HCT116 (cell line): ENCODE data around the gene PRKN. TPM values are rescaled to one million over a fixed set of nuclear protein-coding genes. Genes with fewer than 3 reads are reported as not detected.

Experiments
- ATAC-seq: fragments of 200-7000 bp; cut with Tn5 transposase; 2 replicates; pipeline ENCODE4 v1.9.1; 2020; ENCODE audit warnings: mild to moderate bottlenecking, moderate library complexity
- BruUV-seq: library from RNA; stranded (reverse); fragments of 400-500 nt; replicated peaks from 2 replicates; lab custom pipeline; 2021; lab: Mats Ljungman, UMichigan
- CTCF ChIA-PET: fragments of 300-600 bp; sonication (Branson Sonifier 250); formaldehyde crosslinking; loops from one replicate; lab custom pipeline; 2021; ENCODE audit warnings: antibody characterized with exemption; lab: Charles Lee
- POLR2A ChIA-PET: fragments of 300-600, 350-600 bp; sonication (Branson Sonifier 250); formaldehyde crosslinking; loops from one replicate; lab custom pipeline; 2021; ENCODE audit warnings: antibody characterized with exemption; lab: Charles Lee
- RAD21 ChIA-PET, 2 experiments: fragments of 300-600 bp; sonication (Branson Sonifier 250); formaldehyde crosslinking; loops; one replicate each; lab custom pipeline; 2023; ENCODE audit warnings: low total read pairs in 2 of 2; ENCODE audit not compliant: uncharacterized antibody in 2 of 2, unreplicated experiment in 2 of 2, low non-redundant PET in 1 of 2; lab: Charles Lee
- DNase-seq: peaks from one replicate; pipeline ENCODE4 v3.0.0-alpha.2; 2010; ENCODE audit warnings: low read depth, low spot score
- H2AFZ ChIP-seq: fragments of 200-600 bp; shearing (Covaris generic), sonication (generic); 2 replicates; pipeline ENCODE4 v1.6.1; 2017; ENCODE audit warnings: low read depth, mixed run types, mixed read lengths, antibody characterized with exemption, low read length; ENCODE audit not compliant: poor library complexity, severe bottlenecking
- H3K27ac ChIP-seq: 2 replicates; pipeline ENCODE4 v1.5.1; 2012; ENCODE audit warnings: low read depth, low read length
- H3K27me3 ChIP-seq: fragments of 200-600 bp; sonication (generic); 2 replicates; pipeline ENCODE4 v1.6.1; 2016; ENCODE audit warnings: mixed run types, low read length, mixed read lengths; ENCODE audit not compliant: insufficient read depth
- H3K36me3 ChIP-seq, 2 experiments: fragments of 200-500 bp in 1 of 2; fragments of 200-600 bp in 1 of 2; sonication (Bioruptor generic) in 1 of 2; sonication (generic) in 1 of 2; 2 replicates each; pipeline versions ENCODE4 v1.5.1 to v1.6.1; 2014 to 2016; ENCODE audit warnings: low read length in 2 of 2, inconsistent platforms in 1 of 2, mixed read lengths in 1 of 2, mixed run types in 1 of 2; ENCODE audit not compliant: insufficient read depth in 2 of 2, control insufficient read depth in 1 of 2
- H3K4me1 ChIP-seq, 2 experiments: fragments of 200-600 bp in 1 of 2; sonication (generic) in 1 of 2; 2 replicates each; pipeline versions ENCODE4 v1.5.1 to v1.6.1; 2012 to 2017; ENCODE audit warnings: low read length in 2 of 2, inconsistent platforms in 1 of 2, mild to moderate bottlenecking in 1 of 2, mixed read lengths in 1 of 2, mixed run types in 1 of 2, moderate library complexity in 1 of 2; ENCODE audit not compliant: insufficient read depth in 2 of 2, control insufficient read depth in 1 of 2
- H3K4me2 ChIP-seq: fragments of 200-600 bp; sonication (generic); 2 replicates; pipeline ENCODE4 v1.6.1; 2017; ENCODE audit warnings: mixed run types, low read length, mixed read lengths
- H3K4me3 ChIP-seq, 2 experiments: fragments of 200-600 bp in 1 of 2; sonication (generic) in 1 of 2; replicated peaks in 1 of 2; 2 replicates each; pipeline ENCODE4 v1.5.1; 2011 to 2016; ENCODE audit warnings: low read length in 2 of 2, control low read depth in 1 of 2, low read depth in 1 of 2, mild to moderate bottlenecking in 1 of 2, mixed read lengths in 1 of 2, mixed run types in 1 of 2
- H3K79me2 ChIP-seq: fragments of 200-600 bp; sonication (generic); 2 replicates; pipeline ENCODE4 v1.6.1; 2017; ENCODE audit warnings: mild to moderate bottlenecking, mixed run types, low read length, moderate library complexity, mixed read lengths; ENCODE audit not compliant: insufficient read depth
- H3K9ac ChIP-seq: fragments of 200-600 bp; sonication (generic); 2 replicates; pipeline ENCODE4 v1.6.1; 2016; ENCODE audit warnings: low read length, mixed read lengths
- H3K9me2 ChIP-seq: fragments of 200-600 bp; sonication (generic), shearing (Covaris generic); 2 replicates; pipeline ENCODE4 v1.6.1; 2017; ENCODE audit warnings: mixed run types, mild to moderate bottlenecking, moderate library complexity; ENCODE audit not compliant: insufficient read depth
- H3K9me3 ChIP-seq, 2 experiments: fragments of 200-500 bp in 1 of 2; fragments of 200-600 bp in 1 of 2; sonication (Bioruptor generic) in 1 of 2; sonication (generic) in 1 of 2; 2 replicates each; pipeline ENCODE4 v1.6.1; 2014 to 2017; ENCODE audit warnings: low read length in 2 of 2, mixed read lengths in 2 of 2, inconsistent platforms in 1 of 2, low read depth in 1 of 2, mild to moderate bottlenecking in 1 of 2, mixed run types in 1 of 2, moderate library complexity in 1 of 2; ENCODE audit not compliant: control insufficient read depth in 1 of 2, insufficient read depth in 1 of 2
- H4K20me1 ChIP-seq: fragments of 200-600 bp; sonication (generic), shearing (Covaris generic); 2 replicates; pipeline ENCODE4 v1.6.1; 2017; ENCODE audit warnings: mixed run types, mild to moderate bottlenecking, moderate library complexity; ENCODE audit not compliant: insufficient read depth
- CBX3 ChIP-seq: IDR thresholded peaks from 2 replicates; pipeline ENCODE4 v1.6.1; 2012; ENCODE audit warnings: low read depth
- EGR1 ChIP-seq: IDR thresholded peaks from 2 replicates; pipeline ENCODE4 v1.6.1; 2012; ENCODE audit warnings: low read depth
- ELF1 ChIP-seq: IDR thresholded peaks from 2 replicates; pipeline ENCODE4 v1.6.1; 2012; ENCODE audit warnings: low read depth, borderline replicate concordance
- EZH2phosphoT487 ChIP-seq: fragments of 200-600 bp; IDR thresholded peaks from 2 replicates; pipeline ENCODE4 v1.6.1; 2018; ENCODE audit warnings: antibody characterized with exemption, borderline replicate concordance
- FOSL1 ChIP-seq: IDR thresholded peaks from 2 replicates; pipeline ENCODE4 v1.6.1; 2012; ENCODE audit warnings: low read depth
- MAX ChIP-seq: IDR thresholded peaks from 2 replicates; pipeline ENCODE4 v1.6.1; 2012
- POLR2AphosphoS5 ChIP-seq: IDR thresholded peaks from 2 replicates; pipeline ENCODE4 v1.6.1; 2011; ENCODE audit warnings: mild to moderate bottlenecking, low read depth, low read length, moderate library complexity
- SIN3A ChIP-seq: IDR thresholded peaks from 2 replicates; pipeline ENCODE4 v1.6.1; 2012; ENCODE audit warnings: low read depth
- SP1 ChIP-seq: IDR thresholded peaks from 2 replicates; pipeline ENCODE4 v1.6.1; 2012; ENCODE audit warnings: low read depth
- TCF7L2 ChIP-seq: IDR thresholded peaks from 2 replicates; pipeline ENCODE4 v1.7.0; 2011; ENCODE audit warnings: borderline replicate concordance, inconsistent platforms; ENCODE audit not compliant: insufficient read depth, insufficient read length; ENCODE audit errors: extremely low read depth
- YY1 ChIP-seq: IDR thresholded peaks from 2 replicates; pipeline ENCODE4 v1.6.1; 2011; ENCODE audit warnings: low read length, low read depth, moderate library complexity, mild to moderate bottlenecking; ENCODE audit not compliant: insufficient replicate concordance; ENCODE audit errors: extremely low read depth
- ZBTB33 ChIP-seq: IDR thresholded peaks from 2 replicates; pipeline ENCODE4 v1.6.1; 2011; ENCODE audit warnings: mild to moderate bottlenecking, low read length, moderate library complexity; ENCODE audit not compliant: insufficient replicate concordance; ENCODE audit errors: extremely low read depth
- ZFX ChIP-seq: fragments of 450-650 bp; IDR thresholded peaks from 2 replicates; pipeline ENCODE4 v1.6.1; 2017
- ZNF274 ChIP-seq: fragments of 200-500 bp; sonication (Bioruptor generic); IDR thresholded peaks from 2 replicates; pipeline ENCODE4 v1.6.1; 2014; ENCODE audit warnings: mild to moderate bottlenecking, low read depth, low read length, inconsistent platforms
- intact Hi-C: fragments of 100-400 bp; cut with micrococcal nuclease; formaldehyde crosslinking; loops from 2 replicates; pipeline ENCODE4 v1.10.0; 2022
- total RNA-seq: library from RNA; stranded (reverse); gene quantifications from one replicate; pipeline ENCODE4 v1.2.1, GENCODE V29; 2021; ENCODE audit not compliant: unreplicated experiment
- TF ChIP-seq, protein P1 (sequence below), 3 experiments: fragments of 200-600 bp in 1 of 3; sonication (generic) in 1 of 3; IDR thresholded peaks in 2 of 3; conservative IDR thresholded peaks in 1 of 3; 2 replicates each; pipeline ENCODE4 v1.5.1; 2012 to 2017; ENCODE audit warnings: low read depth in 2 of 3, low read length in 2 of 3, antibody characterized with exemption in 1 of 3, borderline replicate concordance in 1 of 3, control low read depth in 1 of 3, mild to moderate bottlenecking in 1 of 3, mixed read lengths in 1 of 3, mixed run types in 1 of 3, moderate library complexity in 1 of 3; ENCODE audit not compliant: insufficient read depth in 1 of 3

PRKN gene
- total RNA-seq, 1 experiment from 2014 or later: 2.6 TPM

DNA sequence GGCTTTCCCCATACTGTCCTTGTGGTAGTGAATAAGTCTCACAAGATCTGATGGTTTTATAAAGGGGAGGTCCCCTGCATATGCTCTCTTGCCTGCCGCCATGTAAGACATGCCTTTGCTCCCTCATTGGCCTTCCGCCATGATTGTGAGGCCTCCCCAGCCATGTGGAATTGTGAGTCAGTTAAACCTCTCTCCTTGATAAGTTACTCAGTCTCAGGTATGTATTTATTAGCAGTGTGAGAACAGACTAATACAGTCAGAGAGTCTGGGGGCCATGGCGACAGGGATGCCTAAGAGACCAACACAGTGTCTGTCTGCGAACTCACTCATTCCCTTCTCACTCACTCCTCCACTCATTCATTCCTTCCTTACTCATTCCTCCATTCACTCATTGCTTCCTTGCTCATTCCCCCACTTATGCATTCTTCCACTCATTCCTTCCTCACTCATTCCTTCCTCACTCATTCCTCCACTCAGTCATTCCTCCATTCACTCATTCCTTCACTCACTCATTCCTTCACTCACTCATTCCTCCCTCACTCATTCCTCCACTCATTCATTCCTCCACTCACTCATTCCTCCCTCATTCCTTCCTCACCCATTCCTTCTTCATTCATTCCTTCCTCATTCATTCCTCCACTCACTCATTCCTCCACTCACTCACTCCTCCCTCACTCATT lies 1316.2 kb downstream of the PRKN start:
- Histone ChIP-seq H3K9me2 (no peaks in the 10 kb centered on the region), H3K4me3 (no peak overlapping the region), H3K79me2 (no peaks in the 10 kb centered on the region), H3K27ac (no peak overlapping the region), H3K27me3 (0 out of 2 replicates have a peak, but pooled peaks cover 5% of the 10 kb centered on the region), H4K20me1 (no peaks in the 10 kb centered on the region), H3K9me3 (no peaks in the 10 kb centered on the region), H3K4me1 (peaks cover 0 to 15% of the 10 kb centered on the region in 2 experiments; a peak in 2 of 4 replicates), H3K9ac (no peak overlapping the region)
- intact Hi-C loops: no loop called here
- no peak for DNase-seq
- ChIA-PET POLR2A (no interaction called here), RAD21 (no interaction called here)
- TF ChIP-seq TCF7L2 (no peak), MAX (no peak), CBX3 (no peak), YY1 (no peak), FOSL1 (no peak), SIN3A (no peak), EZH2phosphoT487 (no peak), ZFX (no peak), ELF1 (no peak), ZNF274 (no peak), SP1 (no peak), ZBTB33 (no peak), EGR1 (no peak), POLR2AphosphoS5 (no peak)
- TF ChIP-seq, protein P1, sequence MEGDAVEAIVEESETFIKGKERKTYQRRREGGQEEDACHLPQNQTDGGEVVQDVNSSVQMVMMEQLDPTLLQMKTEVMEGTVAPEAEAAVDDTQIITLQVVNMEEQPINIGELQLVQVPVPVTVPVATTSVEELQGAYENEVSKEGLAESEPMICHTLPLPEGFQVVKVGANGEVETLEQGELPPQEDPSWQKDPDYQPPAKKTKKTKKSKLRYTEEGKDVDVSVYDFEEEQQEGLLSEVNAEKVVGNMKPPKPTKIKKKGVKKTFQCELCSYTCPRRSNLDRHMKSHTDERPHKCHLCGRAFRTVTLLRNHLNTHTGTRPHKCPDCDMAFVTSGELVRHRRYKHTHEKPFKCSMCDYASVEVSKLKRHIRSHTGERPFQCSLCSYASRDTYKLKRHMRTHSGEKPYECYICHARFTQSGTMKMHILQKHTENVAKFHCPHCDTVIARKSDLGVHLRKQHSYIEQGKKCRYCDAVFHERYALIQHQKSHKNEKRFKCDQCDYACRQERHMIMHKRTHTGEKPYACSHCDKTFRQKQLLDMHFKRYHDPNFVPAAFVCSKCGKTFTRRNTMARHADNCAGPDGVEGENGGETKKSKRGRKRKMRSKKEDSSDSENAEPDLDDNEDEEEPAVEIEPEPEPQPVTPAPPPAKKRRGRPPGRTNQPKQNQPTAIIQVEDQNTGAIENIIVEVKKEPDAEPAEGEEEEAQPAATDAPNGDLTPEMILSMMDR (IDR thresholded peaks at IDR 0.05 in 2 of 3, conservative IDR thresholded peaks at IDR 0.05 in 1 of 3; ENCODE audit: borderline replicate concordance in 1 of 3, insufficient read depth in 1 of 3, low read depth in 2 of 3, low read length in 2 of 3): no peak
- TF ChIP-seq, all 23 proteins: peak for 0
- no peaks in the 10 kb centered on the region for H3K36me3 ChIP-seq
- no TSS peak for BruUV-seq
- no peak overlapping the region for H2AFZ ChIP-seq
- no peak overlapping the region for H3K4me2 ChIP-seq
- CTCF ChIA-PET: no interaction called here
- ATAC-seq: no peak
